Measurements from ENCODE around the gene JARID2.

The JARID2 gene

GRCh38 chr6:15524861-15525401, 279.1 kb downstream of the JARID2 start:
- H3K4me1 ChIP-seq (ENCODE audit: control insufficient read depth, insufficient read depth, low read length), result no peaks in the 10 kb centered on the region
- POLR2A ChIA-PET, result no interaction called here
- peaks cover 17 to 63% of the 10 kb centered on the region in 2 experiments; a peak in 2 of 3 replicates for H3K36me3 ChIP-seq (ENCODE audit: control insufficient read depth in 2 of 2, insufficient read depth in 1 of 2, low read length in 2 of 2)
- CTCF ChIA-PET, result no interaction called here
- no peak overlapping the region for H3K27ac ChIP-seq (ENCODE audit: extremely low read depth, low read depth, low read length)
- TF ChIP-seq ZNF132 (tag by site-specific recombination; IDR thresholded peaks at IDR 0.05; ENCODE audit: borderline replicate concordance) (no peak), ZFHX2 (tag by site-specific recombination; conservative IDR thresholded peaks at IDR 0.05) (no peak), GLI2 (tag by site-specific recombination; IDR thresholded peaks at IDR 0.05; ENCODE audit: borderline replicate concordance, low read depth) (no peak), BCL6B (tag by site-specific recombination; IDR thresholded peaks at IDR 0.05) (no peak), ZNF214 (tag by site-specific recombination; IDR thresholded peaks at IDR 0.05; ENCODE audit: borderline replicate concordance) (no peak), ZNF530 (tag by site-specific recombination; IDR thresholded peaks at IDR 0.05; ENCODE audit: low read depth) (no peak), MZF1 (tag by site-specific recombination; IDR thresholded peaks at IDR 0.05; ENCODE audit: borderline replicate concordance) (no peak), ZNF76 (tag by site-specific recombination; IDR thresholded peaks at IDR 0.05; ENCODE audit: borderline replicate concordance, low read depth) (no peak), ZNF664 (tag by site-specific recombination; IDR thresholded peaks at IDR 0.05) (no peak)
- H3K9me3 ChIP-seq (ENCODE audit: control insufficient read depth, insufficient read depth, low read depth, low read length), result no peaks in the 10 kb centered on the region
- no peak overlapping the region for H3K4me3 ChIP-seq (ENCODE audit: low read depth, low read length)

DNA sequence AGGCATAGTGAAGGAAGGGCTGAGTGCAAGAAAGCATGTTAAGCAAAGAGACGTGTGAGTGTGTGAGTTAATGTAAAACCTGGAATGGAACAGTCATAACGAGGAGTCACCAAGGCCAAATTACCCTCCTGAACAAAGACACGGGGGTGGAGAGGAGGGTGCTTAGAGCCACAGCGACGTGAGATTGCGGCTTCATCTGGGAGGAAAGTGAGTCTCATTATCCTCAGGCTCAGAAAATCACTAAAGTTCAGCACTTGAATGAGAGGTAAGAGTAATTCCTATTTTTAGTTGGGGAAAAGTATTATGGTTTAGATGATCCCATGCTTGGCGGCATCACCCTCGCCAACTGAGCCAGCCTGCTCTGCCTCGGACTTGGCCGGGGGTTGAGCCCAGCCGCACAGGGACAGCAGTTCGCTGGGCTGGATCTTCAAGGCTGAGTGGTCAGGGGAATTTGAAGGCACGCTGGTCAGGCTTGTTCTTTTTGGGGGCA, 280.4 kb downstream of the JARID2 start:
- ChIA-PET CTCF (interaction anchor here (1.1 kb wide), 1 partner anchor 19 kb away, joined by 3 read pairs; no protein-coding TSS in a partner anchor), POLR2A (no interaction called here)
- no peaks in the 10 kb centered on the region for H3K9me3 ChIP-seq (ENCODE audit: control insufficient read depth, insufficient read depth, low read depth, low read length)
- no peak overlapping the region for H3K4me3 ChIP-seq (ENCODE audit: low read depth, low read length)
- H3K27ac ChIP-seq (ENCODE audit: extremely low read depth, low read depth, low read length), result no peak overlapping the region
- peaks cover 6 to 60% of the 10 kb centered on the region in 2 experiments; a peak in 2 of 3 replicates for H3K36me3 ChIP-seq (ENCODE audit: control insufficient read depth in 2 of 2, insufficient read depth in 1 of 2, low read length in 2 of 2)
- no peak for TF ChIP-seq PBX3 (CRISPR knock-in tag; IDR thresholded peaks at IDR 0.05)
- TF ChIP-seq ZNF624 (tag by site-specific recombination; IDR thresholded peaks at IDR 0.05), result no peak
- TF ChIP-seq ZNF248 (tag by site-specific recombination; IDR thresholded peaks at IDR 0.05), result no peak
- TF ChIP-seq ZNF48 (tag by site-specific recombination; IDR thresholded peaks at IDR 0.05), result no peak
- no peak for TF ChIP-seq KLF7 (tag by site-specific recombination; IDR thresholded peaks at IDR 0.05; ENCODE audit: borderline replicate concordance)
- no peak for TF ChIP-seq ZNF214 (tag by site-specific recombination; IDR thresholded peaks at IDR 0.05; ENCODE audit: borderline replicate concordance)
- no peaks in the 10 kb centered on the region for H3K4me1 ChIP-seq (ENCODE audit: control insufficient read depth, insufficient read depth, low read length)

DNA sequence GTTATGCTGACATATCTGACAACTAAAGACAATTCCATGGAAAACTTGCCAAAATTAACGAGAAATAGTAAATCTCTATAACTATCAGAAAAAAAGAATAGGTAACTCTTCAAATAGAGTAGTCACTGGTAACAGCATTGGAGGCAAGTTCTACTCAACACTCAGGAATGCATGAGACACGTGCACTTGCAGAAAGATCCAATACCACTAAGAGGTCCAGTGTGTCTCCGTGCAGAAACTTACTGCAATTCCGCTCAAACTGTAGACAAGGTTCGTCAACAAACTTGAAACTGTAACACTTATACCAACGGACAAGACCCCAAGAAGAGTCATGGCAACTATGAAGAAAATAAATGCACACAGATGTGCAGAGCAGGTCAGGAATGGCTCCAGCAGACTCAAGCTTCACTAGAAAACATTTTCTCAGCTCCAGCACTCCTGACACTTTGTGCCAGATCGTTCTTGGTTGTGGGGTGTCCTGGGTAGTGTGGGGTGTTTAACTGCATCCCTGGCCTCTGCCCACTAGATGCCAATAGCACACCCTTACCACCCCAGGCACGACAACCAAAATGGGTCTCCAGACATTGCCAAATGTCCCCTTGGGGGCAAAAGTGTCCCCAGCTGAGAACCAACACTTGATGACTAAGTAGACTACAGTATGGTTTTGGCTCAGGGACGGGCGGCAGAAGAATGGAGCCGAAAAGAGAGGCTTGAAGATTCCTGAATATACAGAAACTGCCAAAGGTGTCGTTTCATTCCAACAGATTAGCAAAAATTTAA, 282.2 kb downstream of the JARID2 start:
- Histone ChIP-seq H3K4me1 (ENCODE audit: control insufficient read depth, insufficient read depth, low read length) (no peaks in the 10 kb centered on the region), H3K36me3 (ENCODE audit: control insufficient read depth in 2 of 2, insufficient read depth in 1 of 2, low read length in 2 of 2) (peaks cover 4 to 51% of the 10 kb centered on the region in 2 experiments; a peak in 2 of 3 replicates), H3K9me3 (ENCODE audit: control insufficient read depth, insufficient read depth, low read depth, low read length) (no peaks in the 10 kb centered on the region), H3K4me3 (ENCODE audit: low read depth, low read length) (no peak overlapping the region), H3K27ac (ENCODE audit: extremely low read depth, low read depth, low read length) (no peak overlapping the region)
- POLR2A ChIA-PET, result no interaction called here
- TF ChIP-seq FEZF1 (tag by site-specific recombination; IDR thresholded peaks at IDR 0.05), result no peak
- peak; percentile 95 for TF ChIP-seq ZNF140 (tag by site-specific recombination; IDR thresholded peaks at IDR 0.05)
- CTCF ChIA-PET, result no interaction called here
